ENCODE results near the gene CASP6.

The CASP6 gene

GRCh38 chr4:109662116-109662515 lies 41.1 kb downstream of the CASP6 start:
- H3K36me3 ChIP-seq (ENCODE audit: insufficient read depth, low read length): no peaks in the 10 kb centered on the region
- H3K4me3 ChIP-seq (ENCODE audit: low read length): no peak overlapping the region
- H3K9ac ChIP-seq (ENCODE audit: low read depth, low read length): no peak overlapping the region

GRCh38 chr4:109658871-109659410 lies 44.3 kb downstream of the CASP6 start:
- Histone ChIP-seq H3K4me2 (ENCODE audit: low read length) (no peak overlapping the region), H3K9ac (ENCODE audit: low read depth, low read length) (no peak overlapping the region), H3K9me3 (replicated peaks; ENCODE audit: low read length) (no peaks in the 10 kb centered on the region), H3K27me3 (ENCODE audit: control insufficient read depth, insufficient read depth, low read length) (no peaks in the 10 kb centered on the region), H3K4me1 (ENCODE audit: control insufficient read depth, insufficient read depth, low read length) (no peaks in the 10 kb centered on the region), H3K36me3 (ENCODE audit: insufficient read depth, low read length) (no peaks in the 10 kb centered on the region), H3K4me3 (ENCODE audit: low read length) (no peak overlapping the region)

More at GRCh38 chr4:109662116-109662515, 41.1 kb downstream of the CASP6 start:
- no peaks in the 10 kb centered on the region for H3K4me1 ChIP-seq (ENCODE audit: control insufficient read depth, insufficient read depth, low read length)
- no peak overlapping the region for H3K4me2 ChIP-seq (ENCODE audit: low read length)
- no peaks in the 10 kb centered on the region for H3K9me3 ChIP-seq (replicated peaks; ENCODE audit: low read length)
- no peaks in the 10 kb centered on the region for H3K27me3 ChIP-seq (ENCODE audit: control insufficient read depth, insufficient read depth, low read length)

- Histone ChIP-seq H3K9ac (ENCODE audit: low read depth, low read length) (no peak overlapping the region), H3K4me2 (ENCODE audit: low read length) (no peak overlapping the region), H3K36me3 (ENCODE audit: insufficient read depth, low read length) (no peaks in the 10 kb centered on the region), H3K4me1 (ENCODE audit: control insufficient read depth, insufficient read depth, low read length) (no peaks in the 10 kb centered on the region), H3K27me3 (ENCODE audit: control insufficient read depth, insufficient read depth, low read length) (no peaks in the 10 kb centered on the region), H3K4me3 (ENCODE audit: low read length) (no peak overlapping the region), H3K9me3 (replicated peaks; ENCODE audit: low read length) (no peaks in the 10 kb centered on the region)
Observed at GRCh38 chr4:109657854-109658418, 45.3 kb downstream of the CASP6 start.

- Histone ChIP-seq H3K4me1 (ENCODE audit: control insufficient read depth, insufficient read depth, low read length) (no peaks in the 10 kb centered on the region), H3K9ac (ENCODE audit: low read depth, low read length) (no peak overlapping the region), H3K9me3 (replicated peaks; ENCODE audit: low read length) (no peaks in the 10 kb centered on the region), H3K27me3 (ENCODE audit: control insufficient read depth, insufficient read depth, low read length) (no peaks in the 10 kb centered on the region), H3K4me3 (ENCODE audit: low read length) (no peak overlapping the region), H3K36me3 (ENCODE audit: insufficient read depth, low read length) (no peaks in the 10 kb centered on the region), H3K4me2 (ENCODE audit: low read length) (no peak overlapping the region)
Observed at GRCh38 chr4:109655396-109655795, 47.8 kb downstream of the CASP6 start.

GRCh38 chr4:109649872-109650271 lies 53.4 kb downstream of the CASP6 start:
- Histone ChIP-seq H3K9ac (ENCODE audit: low read depth, low read length) (no peak overlapping the region), H3K4me1 (ENCODE audit: control insufficient read depth, insufficient read depth, low read length) (no peaks in the 10 kb centered on the region), H3K4me2 (ENCODE audit: low read length) (no peak overlapping the region), H3K4me3 (ENCODE audit: low read length) (no peak overlapping the region), H3K9me3 (replicated peaks; ENCODE audit: low read length) (no peaks in the 10 kb centered on the region), H3K36me3 (ENCODE audit: insufficient read depth, low read length) (no peaks in the 10 kb centered on the region), H3K27me3 (ENCODE audit: control insufficient read depth, insufficient read depth, low read length) (no peaks in the 10 kb centered on the region)

GRCh38 chr4:109648997-109649575 lies 54.2 kb downstream of the CASP6 start:
- Histone ChIP-seq H3K9me3 (replicated peaks; ENCODE audit: low read length) (no peaks in the 10 kb centered on the region), H3K4me1 (ENCODE audit: control insufficient read depth, insufficient read depth, low read length) (no peaks in the 10 kb centered on the region), H3K27me3 (ENCODE audit: control insufficient read depth, insufficient read depth, low read length) (no peaks in the 10 kb centered on the region), H3K4me2 (ENCODE audit: low read length) (no peak overlapping the region), H3K9ac (ENCODE audit: low read depth, low read length) (no peak overlapping the region), H3K4me3 (ENCODE audit: low read length) (no peak overlapping the region), H3K36me3 (ENCODE audit: insufficient read depth, low read length) (no peaks in the 10 kb centered on the region)

GRCh38 chr4:109648266-109648996 lies 54.8 kb downstream of the CASP6 start:
- Histone ChIP-seq H3K9me3 (replicated peaks; ENCODE audit: low read length) (no peaks in the 10 kb centered on the region), H3K27me3 (ENCODE audit: control insufficient read depth, insufficient read depth, low read length) (no peaks in the 10 kb centered on the region), H3K9ac (ENCODE audit: low read depth, low read length) (no peak overlapping the region), H3K4me2 (ENCODE audit: low read length) (no peak overlapping the region), H3K36me3 (ENCODE audit: insufficient read depth, low read length) (no peaks in the 10 kb centered on the region), H3K4me3 (ENCODE audit: low read length) (no peak overlapping the region), H3K4me1 (ENCODE audit: control insufficient read depth, insufficient read depth, low read length) (no peaks in the 10 kb centered on the region)

GRCh38 chr4:109645874-109646710 lies 57.2 kb downstream of the CASP6 start:
- H3K9me3 ChIP-seq (replicated peaks; ENCODE audit: low read length): no peaks in the 10 kb centered on the region
- no peak overlapping the region for H3K4me3 ChIP-seq (ENCODE audit: low read length)
- no peaks in the 10 kb centered on the region for H3K36me3 ChIP-seq (ENCODE audit: insufficient read depth, low read length)
- no peaks in the 10 kb centered on the region for H3K4me1 ChIP-seq (ENCODE audit: control insufficient read depth, insufficient read depth, low read length)
- no peak overlapping the region for H3K4me2 ChIP-seq (ENCODE audit: low read length)
- no peaks in the 10 kb centered on the region for H3K27me3 ChIP-seq (ENCODE audit: control insufficient read depth, insufficient read depth, low read length)
- no peak overlapping the region for H3K9ac ChIP-seq (ENCODE audit: low read depth, low read length)

- Histone ChIP-seq H3K4me3 (ENCODE audit: low read length) (no peak overlapping the region), H3K27me3 (ENCODE audit: control insufficient read depth, insufficient read depth, low read length) (no peaks in the 10 kb centered on the region), H3K9me3 (replicated peaks; ENCODE audit: low read length) (no peaks in the 10 kb centered on the region), H3K9ac (ENCODE audit: low read depth, low read length) (no peak overlapping the region), H3K4me1 (ENCODE audit: control insufficient read depth, insufficient read depth, low read length) (no peaks in the 10 kb centered on the region), H3K4me2 (ENCODE audit: low read length) (no peak overlapping the region), H3K36me3 (ENCODE audit: insufficient read depth, low read length) (no peaks in the 10 kb centered on the region)
Observed at GRCh38 chr4:109640644-109641043, 62.6 kb downstream of the CASP6 start.
